Epithelial cell of esophagus (primary cell): ENCODE data around the gene RPL22L1.
"Not testable (repeated sequence)": the region's sequence is repeated elsewhere in the genome, so short reads cannot be mapped to it uniquely, and the experiment has no call there.

Experiments
- DNase-seq: peaks from one replicate; pipeline ENCODE4 v3.0.0; 2010; ENCODE audit warnings: low read depth
- H3K4me3 ChIP-seq: 2 replicates; pipeline ENCODE4 v1.5.1; 2011; ENCODE audit warnings: mild to moderate bottlenecking, low read length, control low read depth
- TF ChIP-seq, protein P1 (sequence below): IDR thresholded peaks from 2 replicates; pipeline ENCODE4 v1.5.1; 2011; ENCODE audit warnings: low read depth, mild to moderate bottlenecking, low read length, control low read depth, inconsistent platforms; ENCODE audit not compliant: insufficient read depth; ENCODE audit errors: missing control alignments

RPL22L1 gene

DNA sequence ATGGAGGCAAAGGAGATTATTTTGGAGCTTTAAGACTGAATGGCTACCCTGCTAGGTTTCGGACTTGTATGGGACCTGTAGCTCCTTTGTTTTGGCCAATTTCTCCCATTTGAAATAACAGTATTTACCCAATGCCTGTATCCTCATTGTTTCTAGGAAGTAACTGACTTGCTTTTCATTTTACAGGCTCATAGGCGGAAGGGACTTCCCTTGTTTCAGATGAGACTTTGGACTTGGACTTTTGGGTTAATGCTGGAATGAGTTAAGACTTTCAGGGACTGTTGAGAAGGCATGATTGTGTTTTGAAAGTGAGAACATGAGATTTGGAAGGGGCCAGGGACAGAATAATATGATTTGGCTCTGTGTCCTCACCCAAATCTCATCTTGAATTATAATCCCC lies 28.0 kb upstream of the RPL22L1 start:
- no peak for DNase-seq
- TF ChIP-seq, protein P1, sequence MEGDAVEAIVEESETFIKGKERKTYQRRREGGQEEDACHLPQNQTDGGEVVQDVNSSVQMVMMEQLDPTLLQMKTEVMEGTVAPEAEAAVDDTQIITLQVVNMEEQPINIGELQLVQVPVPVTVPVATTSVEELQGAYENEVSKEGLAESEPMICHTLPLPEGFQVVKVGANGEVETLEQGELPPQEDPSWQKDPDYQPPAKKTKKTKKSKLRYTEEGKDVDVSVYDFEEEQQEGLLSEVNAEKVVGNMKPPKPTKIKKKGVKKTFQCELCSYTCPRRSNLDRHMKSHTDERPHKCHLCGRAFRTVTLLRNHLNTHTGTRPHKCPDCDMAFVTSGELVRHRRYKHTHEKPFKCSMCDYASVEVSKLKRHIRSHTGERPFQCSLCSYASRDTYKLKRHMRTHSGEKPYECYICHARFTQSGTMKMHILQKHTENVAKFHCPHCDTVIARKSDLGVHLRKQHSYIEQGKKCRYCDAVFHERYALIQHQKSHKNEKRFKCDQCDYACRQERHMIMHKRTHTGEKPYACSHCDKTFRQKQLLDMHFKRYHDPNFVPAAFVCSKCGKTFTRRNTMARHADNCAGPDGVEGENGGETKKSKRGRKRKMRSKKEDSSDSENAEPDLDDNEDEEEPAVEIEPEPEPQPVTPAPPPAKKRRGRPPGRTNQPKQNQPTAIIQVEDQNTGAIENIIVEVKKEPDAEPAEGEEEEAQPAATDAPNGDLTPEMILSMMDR, result no peak
- no peak overlapping the region for H3K4me3 ChIP-seq

DNA sequence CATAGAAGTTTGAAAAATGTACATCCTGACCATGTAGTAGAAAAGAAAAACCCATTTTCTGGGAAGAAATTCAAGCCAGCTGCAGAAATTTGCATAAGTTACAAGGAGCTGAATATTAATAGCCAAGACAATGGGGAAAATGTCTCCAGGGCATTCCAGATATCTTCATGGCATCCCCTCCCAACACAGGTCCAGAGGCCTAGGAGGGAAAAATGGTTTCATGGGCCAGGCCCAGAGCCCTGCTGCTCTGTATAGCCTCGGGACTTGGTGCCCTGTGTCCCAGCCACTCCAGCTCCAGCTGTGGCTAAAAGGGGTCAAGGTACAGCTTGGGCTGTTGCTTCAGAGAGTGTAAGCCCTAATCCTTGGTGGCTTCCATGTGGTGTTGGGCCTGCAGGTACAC lies 27.2 kb upstream of the RPL22L1 start:
- not testable (repeated sequence) for H3K4me3 ChIP-seq, DNase-seq

DNA sequence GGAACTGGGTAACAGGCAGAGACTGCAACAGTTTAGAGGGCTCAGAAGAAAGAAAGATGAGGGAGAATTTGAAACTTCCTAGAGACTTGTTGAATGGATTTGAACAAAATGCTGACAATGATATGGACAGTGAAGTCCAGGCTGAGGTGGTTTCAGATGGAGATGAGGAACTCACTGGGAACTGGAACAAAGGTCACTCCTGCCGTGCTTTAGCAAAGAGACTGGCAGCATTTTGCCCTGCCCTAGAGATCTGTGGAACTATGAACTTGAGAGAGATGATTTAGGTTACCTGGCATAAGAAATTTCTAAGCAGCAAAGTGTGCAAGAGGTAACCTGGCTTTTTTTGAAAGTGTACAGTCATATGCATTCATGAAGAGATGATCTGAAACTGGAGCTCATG lies 26.8 kb upstream of the RPL22L1 start:
- no peak overlapping the region for H3K4me3 ChIP-seq
- DNase-seq, result no peak
- TF ChIP-seq, protein P1, result no peak

DNA sequence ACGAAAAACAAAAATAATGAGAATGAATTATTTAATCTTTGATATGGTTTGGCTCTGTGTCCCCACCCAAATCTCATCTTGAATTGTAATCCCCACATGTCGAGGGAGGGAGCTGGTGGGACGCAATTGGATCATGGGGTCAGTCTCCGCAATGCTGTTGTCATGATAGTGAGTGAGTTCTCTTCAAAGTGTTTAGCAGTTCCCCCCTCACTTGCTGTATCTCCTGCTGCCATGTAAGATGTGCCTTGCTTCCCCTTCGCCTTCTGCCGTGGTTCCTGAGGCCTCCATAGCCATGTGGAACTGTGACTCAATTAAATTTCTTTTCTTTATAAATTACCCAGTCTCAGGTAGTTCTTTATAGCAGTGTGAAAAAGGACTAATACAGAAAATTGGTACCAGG lies 26.3 kb upstream of the RPL22L1 start:
- not testable (repeated sequence) for H3K4me3 ChIP-seq, DNase-seq

DNA sequence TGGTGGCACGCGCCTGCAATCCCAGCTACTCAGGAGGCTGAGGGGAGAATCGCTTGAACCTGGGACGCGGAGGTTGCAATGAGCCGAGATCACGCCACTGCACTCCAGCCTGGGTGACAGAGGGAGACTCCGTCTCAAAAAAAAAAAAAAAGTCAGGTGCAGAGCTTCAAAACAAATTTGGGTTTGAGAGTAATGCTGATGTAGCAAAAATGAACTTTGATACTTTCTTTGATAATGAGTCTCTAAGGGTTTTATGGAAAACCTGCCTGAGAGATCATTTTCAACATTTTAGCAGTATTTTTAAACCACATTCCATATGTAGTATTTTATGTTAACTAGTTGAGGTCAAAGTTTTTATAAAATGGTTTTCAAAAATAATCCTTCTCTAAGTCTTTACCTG lies 23.9 kb upstream of the RPL22L1 start:
- TF ChIP-seq, protein P1, result no peak
- no peak overlapping the region for H3K4me3 ChIP-seq
- DNase-seq, result no peak

DNA sequence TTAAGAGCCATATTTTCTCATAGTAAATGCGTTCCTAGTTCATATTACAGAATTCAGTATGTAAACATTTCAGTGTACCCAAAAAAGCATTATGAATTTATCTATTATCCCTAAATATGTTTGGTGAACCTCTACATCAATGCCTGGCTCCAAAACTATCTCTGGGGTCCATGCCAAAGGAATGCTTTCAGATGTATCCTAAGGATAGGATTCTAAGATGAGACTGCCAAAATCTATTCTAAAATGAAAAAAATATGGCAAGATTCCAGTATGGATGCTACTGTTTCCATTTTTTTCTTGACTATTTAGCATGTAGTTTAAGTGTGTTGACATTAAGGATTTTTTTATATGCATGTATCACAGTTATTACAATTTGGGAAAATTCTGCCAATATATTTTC lies 19.6 kb upstream of the RPL22L1 start:
- TF ChIP-seq, protein P1, result no peak
- DNase-seq, result no peak
- H3K4me3 ChIP-seq, result no peak overlapping the region

DNA sequence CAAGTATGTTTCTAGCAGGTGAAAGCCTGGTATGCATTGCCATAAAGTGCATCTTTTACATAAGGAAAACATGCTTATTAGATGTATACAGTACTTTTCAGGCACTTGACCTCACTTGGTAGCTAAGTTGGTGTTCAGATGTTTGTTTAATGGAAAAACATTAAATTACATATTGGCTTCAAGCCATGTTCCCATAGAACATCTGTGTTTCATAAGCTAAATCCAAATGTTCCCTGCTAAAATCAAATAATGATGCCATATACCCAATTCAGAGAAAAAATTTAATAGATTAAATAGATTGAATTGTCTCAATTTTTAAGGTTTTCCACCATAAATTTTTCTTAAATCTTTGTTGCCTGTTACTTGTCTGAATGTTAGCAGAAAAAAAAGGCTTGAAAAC lies 19.1 kb upstream of the RPL22L1 start:
- TF ChIP-seq, protein P1, result no peak
- no peak overlapping the region for H3K4me3 ChIP-seq
- DNase-seq, result no peak

DNA sequence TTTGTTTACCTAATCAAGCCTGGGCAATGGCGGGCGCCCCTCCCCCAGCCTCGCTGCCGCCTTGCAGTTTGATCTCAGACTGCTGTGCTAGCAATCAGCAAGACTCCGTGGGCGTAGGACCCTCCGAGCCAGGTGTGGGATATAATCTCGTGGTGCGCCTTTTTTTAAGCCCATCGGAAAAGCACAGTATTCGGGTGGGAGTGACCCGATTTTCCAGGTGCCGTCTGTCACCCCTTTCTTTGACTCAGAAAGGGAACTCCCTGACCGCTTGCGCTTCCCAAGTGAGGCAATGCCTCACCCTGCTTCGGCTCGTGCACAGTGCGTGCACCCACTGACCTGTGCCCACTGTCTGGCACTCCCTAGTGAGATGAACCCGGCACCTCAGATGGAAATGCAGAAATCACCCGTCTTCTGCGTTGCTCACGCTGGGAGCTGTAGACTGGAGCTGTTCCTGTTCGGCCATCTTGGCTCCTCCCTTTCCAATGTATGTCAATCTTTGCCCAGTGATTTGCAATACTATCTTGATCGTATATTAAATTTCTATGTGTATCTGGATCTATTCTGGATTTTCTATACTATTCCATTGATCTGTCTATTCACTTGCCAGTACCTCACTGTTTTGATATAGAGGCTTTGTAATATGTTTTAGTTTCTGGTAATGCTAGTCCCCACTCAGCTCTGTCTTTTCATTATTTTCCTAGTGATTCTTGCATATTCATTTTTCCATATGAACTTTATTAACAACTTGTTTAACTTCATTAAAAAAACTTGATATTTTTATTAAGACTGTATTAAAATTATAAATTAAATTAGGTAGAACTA lies 14.3 kb upstream of the RPL22L1 start:
- DNase-seq, H3K4me3 ChIP-seq: not testable (repeated sequence)

DNA sequence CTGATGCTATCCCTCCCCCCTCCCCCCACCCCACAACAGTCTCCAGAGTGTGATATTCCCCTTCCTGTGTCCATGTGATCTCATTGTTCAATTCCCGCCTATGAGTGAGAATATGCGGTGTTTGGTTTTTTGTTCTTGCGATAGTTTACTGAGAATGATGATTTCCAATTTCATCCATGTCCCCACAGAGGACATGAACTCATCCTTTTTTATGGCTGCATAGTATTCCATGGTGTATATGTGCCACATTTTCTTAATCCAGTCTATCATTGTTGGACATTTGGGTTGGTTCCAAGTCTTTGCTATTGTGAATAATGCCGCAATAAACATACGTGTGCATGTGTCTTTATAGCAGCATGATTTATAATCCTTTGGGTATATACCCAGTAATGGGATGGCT lies 8.7 kb upstream of the RPL22L1 start:
- DNase-seq, H3K4me3 ChIP-seq: not testable (repeated sequence)

DNA sequence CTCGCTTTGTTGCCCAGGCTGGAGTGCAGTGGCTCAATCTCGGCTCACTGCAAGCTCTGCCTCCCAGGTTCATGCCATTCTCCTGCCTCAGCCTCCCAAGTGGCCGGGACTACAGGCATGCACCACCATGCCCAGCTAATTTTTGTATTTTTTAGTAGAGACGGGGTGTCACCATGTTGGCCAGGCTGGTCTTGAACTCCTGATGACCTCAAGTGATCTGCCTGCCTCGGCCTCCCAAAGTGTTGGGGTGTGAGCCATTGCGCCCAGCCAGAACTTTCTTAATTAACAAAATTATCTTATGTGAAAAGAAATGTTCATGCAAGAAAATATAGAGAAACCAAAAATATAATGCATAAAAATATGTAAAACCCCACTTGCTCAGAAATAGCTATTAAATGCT lies 7.3 kb upstream of the RPL22L1 start:
- not testable (repeated sequence) for H3K4me3 ChIP-seq, DNase-seq
